Panc1 (cell line): ENCODE data around the gene LUC7L.

Experiments
- POLR2AphosphoS5 ChIP-seq: IDR thresholded peaks from 2 replicates; pipeline ENCODE4 v1.6.1; 2012; ENCODE audit warnings: mild to moderate bottlenecking, low read depth, low read length, moderate library complexity
- TCF7L2 ChIP-seq: IDR thresholded peaks from 2 replicates; pipeline ENCODE4 v1.6.1; 2011; ENCODE audit warnings: mild to moderate bottlenecking, low read depth, low read length, inconsistent platforms
- TF ChIP-seq, protein P1 (sequence below): fragments of 450-650 bp; IDR thresholded peaks from 2 replicates; pipeline ENCODE4 v1.5.1; 2017; ENCODE audit warnings: mild to moderate bottlenecking
- TF ChIP-seq, protein P2 (sequence below), 2 experiments: IDR thresholded peaks; 2 replicates each; pipeline ENCODE4 v1.6.1; 2011 to 2012; ENCODE audit warnings: low read depth in 2 of 2, control low read depth in 1 of 2, low read length in 1 of 2, mild to moderate bottlenecking in 1 of 2, moderate library complexity in 1 of 2; ENCODE audit not compliant: insufficient read depth in 1 of 2

DNA sequence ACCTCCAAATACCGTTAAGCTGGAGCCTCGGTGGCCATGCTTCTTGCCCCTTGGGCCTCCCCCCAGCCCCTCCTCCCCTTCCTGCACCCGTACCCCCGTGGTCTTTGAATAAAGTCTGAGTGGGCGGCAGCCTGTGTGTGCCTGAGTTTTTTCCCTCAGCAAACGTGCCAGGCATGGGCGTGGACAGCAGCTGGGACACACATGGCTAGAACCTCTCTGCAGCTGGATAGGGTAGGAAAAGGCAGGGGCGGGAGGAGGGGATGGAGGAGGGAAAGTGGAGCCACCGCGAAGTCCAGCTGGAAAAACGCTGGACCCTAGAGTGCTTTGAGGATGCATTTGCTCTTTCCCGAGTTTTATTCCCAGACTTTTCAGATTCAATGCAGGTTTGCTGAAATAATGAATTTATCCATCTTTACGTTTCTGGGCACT, 51.8 kb downstream of the LUC7L start:
- TF ChIP-seq, protein P1, sequence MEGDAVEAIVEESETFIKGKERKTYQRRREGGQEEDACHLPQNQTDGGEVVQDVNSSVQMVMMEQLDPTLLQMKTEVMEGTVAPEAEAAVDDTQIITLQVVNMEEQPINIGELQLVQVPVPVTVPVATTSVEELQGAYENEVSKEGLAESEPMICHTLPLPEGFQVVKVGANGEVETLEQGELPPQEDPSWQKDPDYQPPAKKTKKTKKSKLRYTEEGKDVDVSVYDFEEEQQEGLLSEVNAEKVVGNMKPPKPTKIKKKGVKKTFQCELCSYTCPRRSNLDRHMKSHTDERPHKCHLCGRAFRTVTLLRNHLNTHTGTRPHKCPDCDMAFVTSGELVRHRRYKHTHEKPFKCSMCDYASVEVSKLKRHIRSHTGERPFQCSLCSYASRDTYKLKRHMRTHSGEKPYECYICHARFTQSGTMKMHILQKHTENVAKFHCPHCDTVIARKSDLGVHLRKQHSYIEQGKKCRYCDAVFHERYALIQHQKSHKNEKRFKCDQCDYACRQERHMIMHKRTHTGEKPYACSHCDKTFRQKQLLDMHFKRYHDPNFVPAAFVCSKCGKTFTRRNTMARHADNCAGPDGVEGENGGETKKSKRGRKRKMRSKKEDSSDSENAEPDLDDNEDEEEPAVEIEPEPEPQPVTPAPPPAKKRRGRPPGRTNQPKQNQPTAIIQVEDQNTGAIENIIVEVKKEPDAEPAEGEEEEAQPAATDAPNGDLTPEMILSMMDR, result no peak
- TF ChIP-seq POLR2AphosphoS5, result no peak
- TF ChIP-seq, protein P2, sequence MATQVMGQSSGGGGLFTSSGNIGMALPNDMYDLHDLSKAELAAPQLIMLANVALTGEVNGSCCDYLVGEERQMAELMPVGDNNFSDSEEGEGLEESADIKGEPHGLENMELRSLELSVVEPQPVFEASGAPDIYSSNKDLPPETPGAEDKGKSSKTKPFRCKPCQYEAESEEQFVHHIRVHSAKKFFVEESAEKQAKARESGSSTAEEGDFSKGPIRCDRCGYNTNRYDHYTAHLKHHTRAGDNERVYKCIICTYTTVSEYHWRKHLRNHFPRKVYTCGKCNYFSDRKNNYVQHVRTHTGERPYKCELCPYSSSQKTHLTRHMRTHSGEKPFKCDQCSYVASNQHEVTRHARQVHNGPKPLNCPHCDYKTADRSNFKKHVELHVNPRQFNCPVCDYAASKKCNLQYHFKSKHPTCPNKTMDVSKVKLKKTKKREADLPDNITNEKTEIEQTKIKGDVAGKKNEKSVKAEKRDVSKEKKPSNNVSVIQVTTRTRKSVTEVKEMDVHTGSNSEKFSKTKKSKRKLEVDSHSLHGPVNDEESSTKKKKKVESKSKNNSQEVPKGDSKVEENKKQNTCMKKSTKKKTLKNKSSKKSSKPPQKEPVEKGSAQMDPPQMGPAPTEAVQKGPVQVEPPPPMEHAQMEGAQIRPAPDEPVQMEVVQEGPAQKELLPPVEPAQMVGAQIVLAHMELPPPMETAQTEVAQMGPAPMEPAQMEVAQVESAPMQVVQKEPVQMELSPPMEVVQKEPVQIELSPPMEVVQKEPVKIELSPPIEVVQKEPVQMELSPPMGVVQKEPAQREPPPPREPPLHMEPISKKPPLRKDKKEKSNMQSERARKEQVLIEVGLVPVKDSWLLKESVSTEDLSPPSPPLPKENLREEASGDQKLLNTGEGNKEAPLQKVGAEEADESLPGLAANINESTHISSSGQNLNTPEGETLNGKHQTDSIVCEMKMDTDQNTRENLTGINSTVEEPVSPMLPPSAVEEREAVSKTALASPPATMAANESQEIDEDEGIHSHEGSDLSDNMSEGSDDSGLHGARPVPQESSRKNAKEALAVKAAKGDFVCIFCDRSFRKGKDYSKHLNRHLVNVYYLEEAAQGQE (IDR thresholded peaks at IDR 0.05; ENCODE audit: insufficient read depth in 1 of 2, low read depth in 2 of 2, low read length in 1 of 2), result no peak
- no peak for TF ChIP-seq TCF7L2
